NCI-H1092 treated with DMSO at 0.1 percent for 48 hours (cell line): ENCODE data around the gene TRIM28.
"Not testable (repeated sequence)": the region's sequence is repeated elsewhere in the genome, so short reads cannot be mapped to it uniquely, and the experiment has no call there.

Experiments used
- DNase-seq: peaks from one replicate; lab custom pipeline; 2025; lab: John Stamatoyannopoulos, UW

The TRIM28 gene

GRCh38 chr19:58543826-58544590 is at the start of gene TRIM28:
Gene TRIM28, plus strand, starts transcription at chr19:58544064. Its CDS starts 694 bp downstream, at chr19:58544758.
- DNase-seq: no peak

GRCh38 chr19:58497634-58498170 is 46.2 kb upstream of the TRIM28 start:
- no peak for DNase-seq

- no peak for DNase-seq
These were observed 45.4 kb upstream of the TRIM28 start for GRCh38 chr19:58498316-58499020.

GRCh38 chr19:58499021-58499927 is 44.6 kb upstream of the TRIM28 start:
- peak; percentile 92 for DNase-seq

GRCh38 chr19:58500242-58500641 is 43.6 kb upstream of the TRIM28 start:
- no peak for DNase-seq

GRCh38 chr19:58507602-58508223 is 36.2 kb upstream of the TRIM28 start:
- not testable (repeated sequence) for DNase-seq

GRCh38 chr19:58509731-58510083 is 34.2 kb upstream of the TRIM28 start:
- DNase-seq: no peak

GRCh38 chr19:58510084-58510862 is 33.6 kb upstream of the TRIM28 start:
- DNase-seq: no peak

- no peak for DNase-seq
These were observed 32.3 kb upstream of the TRIM28 start, which contains the start of gene SLC27A5 for GRCh38 chr19:58511353-58512208. Gene SLC27A5, minus strand, starts transcription at chr19:58511992. Its CDS starts 37 bp downstream, at chr19:58511955.

GRCh38 chr19:58513213-58513693 is 30.6 kb upstream of the TRIM28 start:
- DNase-seq: no peak

- peak; percentile 81 for DNase-seq
These were observed 29.9 kb upstream of the TRIM28 start for GRCh38 chr19:58513694-58514563.

- DNase-seq: no peak
These were observed 29.3 kb upstream of the TRIM28 start for GRCh38 chr19:58514564-58515022.

- no peak for DNase-seq
These were observed 28.6 kb upstream of the TRIM28 start for GRCh38 chr19:58515259-58515658.

GRCh38 chr19:58516246-58516836 is 27.5 kb upstream of the TRIM28 start:
- DNase-seq: no peak

- no peak for DNase-seq
These were observed 26.7 kb upstream of the TRIM28 start for GRCh38 chr19:58516964-58517833.

- DNase-seq: no peak
These were observed 25.4 kb upstream of the TRIM28 start for GRCh38 chr19:58518256-58519086.
